ENCODE data around the gene DDIAS. TPM values are rescaled to one million over a fixed set of nuclear protein-coding genes. Genes with fewer than 3 reads are reported as not detected.

The DDIAS gene
- total RNA-seq, 4 donors from 2014 or later: 0.22 to 3.1 (median 1.3) TPM

GRCh38 chr11:82924522-82925224, 23.1 kb downstream of the DDIAS start:
- no peaks in the 10 kb centered on the region for H3K36me3 ChIP-seq
- H3K4me1 ChIP-seq: peaks cover 0 to 8% (median 1%) of the 10 kb centered on the region in 4 donors
- TF ChIP-seq EP300 (IDR thresholded peaks at IDR 0.05): no peak
- no peak for TF ChIP-seq POLR2A (IDR thresholded peaks at IDR 0.05)
- TF ChIP-seq CTCF (IDR thresholded peaks at IDR 0.05): no peak
- H3K27me3 ChIP-seq: no peaks in the 10 kb centered on the region
- no peak for DNase-seq (ENCODE audit: low spot score in 2 of 2)
- H3K27ac ChIP-seq: no peak overlapping the region
- no peak overlapping the region for H3K4me3 ChIP-seq
- WGBS, 2 donors: 71 to 74% methylated on average over 5 of the region's 5 CpGs
- no peaks in the 10 kb centered on the region for H3K9me3 ChIP-seq

GRCh38 chr11:82927264-82927880, 25.8 kb downstream of the DDIAS start:
- Histone ChIP-seq H3K27me3 (no peaks in the 10 kb centered on the region), H3K4me1 (peaks cover 0 to 3% (median 0%) of the 10 kb centered on the region in 4 donors), H3K36me3 (no peaks in the 10 kb centered on the region), H3K9me3 (no peaks in the 10 kb centered on the region), H3K27ac (no peak overlapping the region), H3K4me3 (no peak overlapping the region)
- DNase-seq (ENCODE audit: low spot score in 2 of 2): peak in 1 of 2 donors; percentile 19
- peak; percentile 65 to 82 (median 77) for TF ChIP-seq CTCF (IDR thresholded peaks at IDR 0.05)
- no peak for TF ChIP-seq POLR2A (IDR thresholded peaks at IDR 0.05)

GRCh38 chr11:82929121-82929520, 27.6 kb downstream of the DDIAS start:
- peaks cover 0 to 3% (median 0%) of the 10 kb centered on the region in 4 donors for H3K4me1 ChIP-seq
- no peak for TF ChIP-seq POLR2A (IDR thresholded peaks at IDR 0.05)
- TF ChIP-seq CTCF (IDR thresholded peaks at IDR 0.05): no peak
- TF ChIP-seq EP300 (IDR thresholded peaks at IDR 0.05): no peak
- H3K27me3 ChIP-seq: no peaks in the 10 kb centered on the region
- H3K9me3 ChIP-seq: no peaks in the 10 kb centered on the region
- no peak overlapping the region for H3K27ac ChIP-seq
- H3K4me3 ChIP-seq: no peak overlapping the region
- 91 to 95% methylated on average over 10 of the region's 10 CpGs for WGBS, 2 donors
- H3K36me3 ChIP-seq: no peaks in the 10 kb centered on the region
- no peak for DNase-seq (ENCODE audit: low spot score in 2 of 2)

- 84 to 89% methylated on average over 3 of the region's 3 CpGs for whole genome bisulfite sequencing, 2 donors
- Histone ChIP-seq H3K9me3 (no peaks in the 10 kb centered on the region), H3K27ac (no peak overlapping the region), H3K4me3 (no peak overlapping the region), H3K27me3 (no peaks in the 10 kb centered on the region), H3K36me3 (no peaks in the 10 kb centered on the region), H3K4me1 (peaks cover 0 to 3% (median 0%) of the 10 kb centered on the region in 4 donors)
- TF ChIP-seq POLR2A (IDR thresholded peaks at IDR 0.05): no peak
- no peak for TF ChIP-seq CTCF (IDR thresholded peaks at IDR 0.05)
- no peak for TF ChIP-seq EP300 (IDR thresholded peaks at IDR 0.05)
- DNase-seq (ENCODE audit: low spot score in 2 of 2): no peak
These were observed 28.7 kb downstream of the DDIAS start for GRCh38 chr11:82930229-82930628.

DNA sequence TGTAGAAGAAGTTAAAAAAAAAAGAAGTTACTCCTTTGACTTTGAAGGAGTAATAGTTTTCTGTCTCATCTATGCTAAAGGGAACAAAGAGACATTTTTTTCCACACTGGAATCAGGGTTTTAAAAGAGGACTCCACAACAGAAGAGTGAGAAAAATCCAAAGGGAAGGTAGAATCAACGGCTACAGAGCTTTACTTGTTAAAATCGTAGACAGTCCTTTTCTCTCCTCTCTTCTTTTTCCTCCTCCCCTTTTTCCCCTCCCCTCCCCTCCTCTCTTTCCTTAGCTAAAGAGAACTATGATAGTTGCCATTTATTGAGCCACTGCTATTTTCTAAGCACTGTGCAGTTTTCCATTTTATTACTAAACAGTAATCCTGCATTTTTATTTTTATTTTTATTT, 29.2 kb downstream of the DDIAS start:
- Histone ChIP-seq H3K4me3 (no peak overlapping the region), H3K27ac (no peak overlapping the region), H3K4me1 (peaks cover 0 to 3% (median 0%) of the 10 kb centered on the region in 4 donors), H3K27me3 (no peaks in the 10 kb centered on the region), H3K9me3 (no peaks in the 10 kb centered on the region), H3K36me3 (no peaks in the 10 kb centered on the region)
- 53 to 59% methylated on average over 2 of the region's 2 CpGs for WGBS, 2 donors
- no peak for TF ChIP-seq POLR2A (IDR thresholded peaks at IDR 0.05)
- no peak for TF ChIP-seq EP300 (IDR thresholded peaks at IDR 0.05)
- TF ChIP-seq CTCF (IDR thresholded peaks at IDR 0.05): no peak
- DNase-seq (ENCODE audit: low spot score in 2 of 2): no peak
